HepG2 (cell line): ENCODE data around the gene TLCD3A. TPM values are rescaled to one million over a fixed set of nuclear protein-coding genes. Genes with fewer than 3 reads are reported as not detected.

ENCODE experiments used
- ATAC-seq: fragments of 200-7000 bp; cut with Tn5 transposase; 3 replicates; pipeline ENCODE4 v1.9.1; 2020; ENCODE audit warnings: mild to moderate bottlenecking, moderate library complexity
- BruUV-seq: library from RNA; stranded (reverse); fragments of 400-500 nt; replicated peaks from 2 replicates; lab custom pipeline; 2021; lab: Mats Ljungman, UMichigan
- CTCF ChIA-PET: fragments of 300-600 bp; formaldehyde crosslinking; extraction: SDS; loops from one replicate; lab custom pipeline; 2021; ENCODE audit warnings: low total read pairs, inconsistent platforms, low intra/inter-chr PET ratio; lab: Yijun Ruan, JAX
- POLR2A ChIA-PET: fragments of 350-600 bp; sonication (Branson Sonifier 250); formaldehyde crosslinking; loops from one replicate; lab custom pipeline; 2020; ENCODE audit warnings: antibody characterized with exemption, inconsistent platforms; lab: Yijun Ruan, JAX
- DNase-seq: peaks from one replicate; pipeline ENCODE4 v3.0.0-alpha.2; 2015; ENCODE audit warnings: low spot score
- FAIRE-seq: peaks from 3 replicates; lab custom pipeline; 2011; peaks lifted over from hg19 to GRCh38; lab: Jason Lieb, UNC
- H2AFZ ChIP-seq: one replicate; pipeline ENCODE4 v1.6.1; 2011; ENCODE audit warnings: low read length, inconsistent platforms
- H3K27ac ChIP-seq: fragments of 300-600 bp; 3 replicates; pipeline ENCODE4 v1.8.0; 2011; ENCODE audit warnings: mixed run types, mild to moderate bottlenecking, mixed read lengths, low read length, inconsistent platforms; ENCODE audit not compliant: insufficient read depth; ENCODE audit errors: extremely low read length
- H3K27me3 ChIP-seq, 2 experiments: fragments of 200-600 bp in 1 of 2; 2 replicates in 1 of 2; 3 replicates in 1 of 2; pipeline versions ENCODE4 v1.6.0 to v1.8.0; 2011; ENCODE audit warnings: low read length in 2 of 2, mild to moderate bottlenecking in 2 of 2, moderate library complexity in 2 of 2, inconsistent platforms in 1 of 2; ENCODE audit not compliant: insufficient read depth in 2 of 2, control insufficient read depth in 1 of 2
- H3K36me3 ChIP-seq, 2 experiments: fragments of 200-600 bp in 1 of 2; replicated peaks in 1 of 2; 2 replicates in 1 of 2; 3 replicates in 1 of 2; pipeline versions ENCODE4 v1.5.1 to v1.8.0; 2011; ENCODE audit warnings: low read length in 2 of 2, inconsistent platforms in 1 of 2; ENCODE audit not compliant: insufficient read depth in 2 of 2, control insufficient read depth in 1 of 2
- H3K4me1 ChIP-seq: 2 replicates; pipeline ENCODE4 v1.5.1; 2012; ENCODE audit warnings: low read length, inconsistent platforms; ENCODE audit not compliant: insufficient read depth
- H3K4me2 ChIP-seq: 2 replicates; pipeline ENCODE4 v1.6.0; 2011; ENCODE audit warnings: low read depth, low read length, inconsistent platforms
- H3K4me3 ChIP-seq, 3 experiments: fragments of 200-600 bp in 1 of 3; sonication (generic), shearing (Covaris generic) in 1 of 3; replicated peaks in 1 of 3; 2 replicates each; pipeline ENCODE4 v1.5.1; 2011 to 2016; ENCODE audit warnings: low read length in 3 of 3, inconsistent platforms in 2 of 3, low read depth in 2 of 3, mild to moderate bottlenecking in 2 of 3, control low read depth in 1 of 3, mixed read lengths in 1 of 3; ENCODE audit not compliant: insufficient read depth in 1 of 3
- H3K79me2 ChIP-seq: one replicate; pipeline ENCODE4 v1.6.1; 2011; ENCODE audit warnings: low read length, inconsistent platforms; ENCODE audit not compliant: insufficient read depth
- H3K9ac ChIP-seq: 2 replicates; pipeline ENCODE4 v1.6.0; 2011; ENCODE audit warnings: mild to moderate bottlenecking, low read depth, low read length, inconsistent platforms; ENCODE audit not compliant: insufficient read depth
- H3K9me3 ChIP-seq: 2 replicates; pipeline ENCODE4 v1.5.1; 2012; ENCODE audit warnings: mild to moderate bottlenecking, low read length
- H4K20me1 ChIP-seq: 2 replicates; pipeline ENCODE4 v1.6.0; 2011; ENCODE audit warnings: inconsistent platforms, mild to moderate bottlenecking, low read length, moderate library complexity; ENCODE audit not compliant: insufficient read depth
- EEA1 ChIP-seq: sonication (generic); formaldehyde crosslinking; IDR thresholded peaks from 2 replicates; pipeline ENCODE4 v1.5.1; 2020; ENCODE audit warnings: mild to moderate bottlenecking, missing genetic modification reagents, borderline replicate concordance
- IRX3 ChIP-seq: sonication (generic); formaldehyde crosslinking; IDR thresholded peaks from 2 replicates; pipeline ENCODE4 v1.8.1; 2023; ENCODE audit warnings: mild to moderate bottlenecking, low read depth, missing genetic modification reagents, borderline replicate concordance
- NFATC3 ChIP-seq: sonication (generic); formaldehyde crosslinking; IDR thresholded peaks from 2 replicates; pipeline ENCODE4 v1.5.1; 2020; ENCODE audit warnings: mild to moderate bottlenecking, missing genetic modification reagents
- NR1H2 ChIP-seq: sonication (generic); formaldehyde crosslinking; IDR thresholded peaks from 2 replicates; pipeline ENCODE4 v1.8.1; 2022; ENCODE audit warnings: low read depth, missing genetic modification reagents, borderline replicate concordance
- RAD21 ChIP-seq: fragments of 450-650 bp; formaldehyde crosslinking; IDR thresholded peaks from 2 replicates; pipeline ENCODE4 v1.5.0; 2020; ENCODE audit warnings: mild to moderate bottlenecking
- REXO4 ChIP-seq: sonication (generic); formaldehyde crosslinking; IDR thresholded peaks from 2 replicates; pipeline ENCODE4 v1.8.0; 2022; ENCODE audit warnings: missing genetic modification reagents, mild to moderate bottlenecking, borderline replicate concordance
- SOX5 ChIP-seq: IDR thresholded peaks from 2 replicates; pipeline ENCODE4 v1.6.1; 2016; ENCODE audit warnings: borderline replicate concordance
- ZNF224 ChIP-seq: sonication (generic); formaldehyde crosslinking; IDR thresholded peaks from 2 replicates; pipeline ENCODE4 v1.5.0; 2020; ENCODE audit warnings: mild to moderate bottlenecking, missing genetic modification reagents
- ZNF761 ChIP-seq: sonication (generic); formaldehyde crosslinking; conservative IDR thresholded peaks from 2 replicates; pipeline ENCODE4 v1.4.0; 2020; ENCODE audit warnings: mild to moderate bottlenecking, missing genetic modification reagents
- WGBS: methylation state at CpG from one replicate; pipeline ENCODE4 v1.1.6; 2017; ENCODE audit warnings: low lambda C conversion rate; 5-methylcytosine and 5-hydroxymethylcytosine counted together
- in situ Hi-C: cut with HindIII; loops from 2 replicates; pipeline ENCODE4 v1.10.0; 2017; ENCODE audit warnings: low pct_unique_long_range_greater_than_20kb; ENCODE audit not compliant: extremely low pct_ligation_motif_present
- intact Hi-C: fragments of 100-400 bp; cut with micrococcal nuclease; formaldehyde crosslinking; loops from one replicate; pipeline ENCODE4 v1.10.0; 2022; ENCODE audit not compliant: unreplicated experiment
- polyA plus RNA-seq, 8 experiments: library from polyadenylated mRNA; depleted of rRNA in 3 of 8; stranded (reverse) in 7 of 8; unstranded in 1 of 8; fragments of >200 nt; fragmentation: Illumina TruSeq in 4 of 8; extraction: Trizol in 4 of 8; gene quantifications; 2 replicates each; pipeline versions ENCODE4 v1.2.1 to v1.2.3, GENCODE V29; 2011 to 2016; ENCODE audit warnings: low read depth in 4 of 8, missing spikeins in 1 of 8, mixed read lengths in 1 of 8; ENCODE audit not compliant: insufficient read depth in 1 of 8
- total RNA-seq, 5 experiments: library from RNA; depleted of rRNA; stranded (reverse); fragments of >200 nt; fragmentation: Illumina TruSeq; extraction: Trizol; gene quantifications; 2 replicates each; pipeline ENCODE4 v1.2.3, GENCODE V29; 2016; ENCODE audit warnings: low read depth in 1 of 5
- TF ChIP-seq, protein P1 (sequence below): sonication (generic); formaldehyde crosslinking; IDR thresholded peaks from 2 replicates; pipeline ENCODE4 v1.9.0; 2022; ENCODE audit warnings: missing genetic modification reagents, mild to moderate bottlenecking, borderline replicate concordance
- TF ChIP-seq, protein P2 (sequence below): IDR thresholded peaks from 2 replicates; pipeline ENCODE4 v1.6.1; 2016; ENCODE audit warnings: missing genetic modification reagents, missing compliant biosample characterization
- TF ChIP-seq, protein P3 (sequence below): sonication (generic); formaldehyde crosslinking; IDR thresholded peaks from 2 replicates; pipeline ENCODE4 v1.4.0; 2020; ENCODE audit warnings: missing genetic modification reagents
- TF ChIP-seq, protein P4 (sequence below): sonication (generic); formaldehyde crosslinking; IDR thresholded peaks from 2 replicates; pipeline ENCODE4 v1.4.0; 2020; ENCODE audit warnings: missing genetic modification reagents, borderline replicate concordance

TLCD3A gene
- total and polyA plus RNA-seq, 2 of the 13 experiments (the other 11 are each of a cell fraction or from before 2014, with no cell fraction given) = 25.2 to 46.6 TPM

DNA sequence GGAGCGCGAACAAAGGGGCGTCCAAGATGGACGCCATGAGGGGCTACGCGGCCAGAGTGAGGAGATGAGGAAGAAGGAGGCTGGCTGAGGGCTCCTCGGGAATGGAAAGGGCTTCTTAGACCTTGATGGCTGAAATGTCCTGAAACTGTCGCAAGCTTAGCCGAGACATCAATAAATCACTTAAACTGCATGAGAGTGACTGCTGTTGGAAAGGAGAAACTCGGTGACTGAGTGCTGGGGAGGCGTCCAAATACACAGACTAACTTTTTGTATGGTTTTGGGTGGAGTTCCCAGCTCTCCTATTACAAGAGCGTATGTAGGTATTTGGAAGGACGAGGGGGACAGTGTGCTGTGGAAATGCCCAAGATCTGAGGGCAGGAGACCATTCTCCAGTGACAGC is 21.0 kb downstream of the TLCD3A start:
- no TSS peak for BruUV-seq
- Histone ChIP-seq H3K9me3 (no peaks in the 10 kb centered on the region), H3K36me3 (peaks cover 0 to 6% of the 10 kb centered on the region in 2 experiments; a peak in 3 of 5 replicates), H4K20me1 (no peaks in the 10 kb centered on the region), H3K4me1 (peaks cover 26% of the 10 kb centered on the region), H3K27me3 (no peaks in the 10 kb centered on the region), H3K27ac (no peak overlapping the region), H3K9ac (no peak overlapping the region), H3K79me2 (peaks cover 26% of the 10 kb centered on the region), H3K4me3 (no peak overlapping the region), H2AFZ (no peak overlapping the region), H3K4me2 (no peak overlapping the region)
- no peak for FAIRE-seq
- no peak for DNase-seq
- ATAC-seq = no peak
- CTCF ChIA-PET = no interaction called here
- TF ChIP-seq RAD21 (CRISPR knock-in tag) (no peak), SOX5 (CRISPR knock-in tag) (no peak), EEA1 (CRISPR knock-in tag) (no peak), REXO4 (CRISPR knock-in tag) (no peak), NFATC3 (CRISPR knock-in tag) (no peak), ZNF761 (no peak), IRX3 (no peak), NR1H2 (CRISPR knock-in tag) (no peak), ZNF224 (no peak)
- TF ChIP-seq, protein P1, sequence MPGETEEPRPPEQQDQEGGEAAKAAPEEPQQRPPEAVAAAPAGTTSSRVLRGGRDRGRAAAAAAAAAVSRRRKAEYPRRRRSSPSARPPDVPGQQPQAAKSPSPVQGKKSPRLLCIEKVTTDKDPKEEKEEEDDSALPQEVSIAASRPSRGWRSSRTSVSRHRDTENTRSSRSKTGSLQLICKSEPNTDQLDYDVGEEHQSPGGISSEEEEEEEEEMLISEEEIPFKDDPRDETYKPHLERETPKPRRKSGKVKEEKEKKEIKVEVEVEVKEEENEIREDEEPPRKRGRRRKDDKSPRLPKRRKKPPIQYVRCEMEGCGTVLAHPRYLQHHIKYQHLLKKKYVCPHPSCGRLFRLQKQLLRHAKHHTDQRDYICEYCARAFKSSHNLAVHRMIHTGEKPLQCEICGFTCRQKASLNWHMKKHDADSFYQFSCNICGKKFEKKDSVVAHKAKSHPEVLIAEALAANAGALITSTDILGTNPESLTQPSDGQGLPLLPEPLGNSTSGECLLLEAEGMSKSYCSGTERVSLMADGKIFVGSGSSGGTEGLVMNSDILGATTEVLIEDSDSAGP (CRISPR knock-in tag) = no peak
- TF ChIP-seq, protein P2, sequence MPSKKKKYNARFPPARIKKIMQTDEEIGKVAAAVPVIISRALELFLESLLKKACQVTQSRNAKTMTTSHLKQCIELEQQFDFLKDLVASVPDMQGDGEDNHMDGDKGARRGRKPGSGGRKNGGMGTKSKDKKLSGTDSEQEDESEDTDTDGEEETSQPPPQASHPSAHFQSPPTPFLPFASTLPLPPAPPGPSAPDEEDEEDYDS (CRISPR knock-in tag) = no peak
- TF ChIP-seq, protein P3, sequence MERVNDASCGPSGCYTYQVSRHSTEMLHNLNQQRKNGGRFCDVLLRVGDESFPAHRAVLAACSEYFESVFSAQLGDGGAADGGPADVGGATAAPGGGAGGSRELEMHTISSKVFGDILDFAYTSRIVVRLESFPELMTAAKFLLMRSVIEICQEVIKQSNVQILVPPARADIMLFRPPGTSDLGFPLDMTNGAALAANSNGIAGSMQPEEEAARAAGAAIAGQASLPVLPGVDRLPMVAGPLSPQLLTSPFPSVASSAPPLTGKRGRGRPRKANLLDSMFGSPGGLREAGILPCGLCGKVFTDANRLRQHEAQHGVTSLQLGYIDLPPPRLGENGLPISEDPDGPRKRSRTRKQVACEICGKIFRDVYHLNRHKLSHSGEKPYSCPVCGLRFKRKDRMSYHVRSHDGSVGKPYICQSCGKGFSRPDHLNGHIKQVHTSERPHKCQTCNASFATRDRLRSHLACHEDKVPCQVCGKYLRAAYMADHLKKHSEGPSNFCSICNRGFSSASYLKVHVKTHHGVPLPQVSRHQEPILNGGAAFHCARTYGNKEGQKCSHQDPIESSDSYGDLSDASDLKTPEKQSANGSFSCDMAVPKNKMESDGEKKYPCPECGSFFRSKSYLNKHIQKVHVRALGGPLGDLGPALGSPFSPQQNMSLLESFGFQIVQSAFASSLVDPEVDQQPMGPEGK (CRISPR knock-in tag) = no peak
- TF ChIP-seq, protein P4, sequence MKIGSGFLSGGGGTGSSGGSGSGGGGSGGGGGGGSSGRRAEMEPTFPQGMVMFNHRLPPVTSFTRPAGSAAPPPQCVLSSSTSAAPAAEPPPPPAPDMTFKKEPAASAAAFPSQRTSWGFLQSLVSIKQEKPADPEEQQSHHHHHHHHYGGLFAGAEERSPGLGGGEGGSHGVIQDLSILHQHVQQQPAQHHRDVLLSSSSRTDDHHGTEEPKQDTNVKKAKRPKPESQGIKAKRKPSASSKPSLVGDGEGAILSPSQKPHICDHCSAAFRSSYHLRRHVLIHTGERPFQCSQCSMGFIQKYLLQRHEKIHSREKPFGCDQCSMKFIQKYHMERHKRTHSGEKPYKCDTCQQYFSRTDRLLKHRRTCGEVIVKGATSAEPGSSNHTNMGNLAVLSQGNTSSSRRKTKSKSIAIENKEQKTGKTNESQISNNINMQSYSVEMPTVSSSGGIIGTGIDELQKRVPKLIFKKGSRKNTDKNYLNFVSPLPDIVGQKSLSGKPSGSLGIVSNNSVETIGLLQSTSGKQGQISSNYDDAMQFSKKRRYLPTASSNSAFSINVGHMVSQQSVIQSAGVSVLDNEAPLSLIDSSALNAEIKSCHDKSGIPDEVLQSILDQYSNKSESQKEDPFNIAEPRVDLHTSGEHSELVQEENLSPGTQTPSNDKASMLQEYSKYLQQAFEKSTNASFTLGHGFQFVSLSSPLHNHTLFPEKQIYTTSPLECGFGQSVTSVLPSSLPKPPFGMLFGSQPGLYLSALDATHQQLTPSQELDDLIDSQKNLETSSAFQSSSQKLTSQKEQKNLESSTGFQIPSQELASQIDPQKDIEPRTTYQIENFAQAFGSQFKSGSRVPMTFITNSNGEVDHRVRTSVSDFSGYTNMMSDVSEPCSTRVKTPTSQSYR (CRISPR knock-in tag) = no peak
- POLR2A ChIA-PET = no interaction called here
- intact Hi-C loops (no loop called here), in situ Hi-C loops (no loop called here)
- over 99% methylated on average over 13 of the region's 13 CpGs for WGBS
